Measurements from ENCODE around the gene FXYD7.

- TF ChIP-seq, protein P1, sequence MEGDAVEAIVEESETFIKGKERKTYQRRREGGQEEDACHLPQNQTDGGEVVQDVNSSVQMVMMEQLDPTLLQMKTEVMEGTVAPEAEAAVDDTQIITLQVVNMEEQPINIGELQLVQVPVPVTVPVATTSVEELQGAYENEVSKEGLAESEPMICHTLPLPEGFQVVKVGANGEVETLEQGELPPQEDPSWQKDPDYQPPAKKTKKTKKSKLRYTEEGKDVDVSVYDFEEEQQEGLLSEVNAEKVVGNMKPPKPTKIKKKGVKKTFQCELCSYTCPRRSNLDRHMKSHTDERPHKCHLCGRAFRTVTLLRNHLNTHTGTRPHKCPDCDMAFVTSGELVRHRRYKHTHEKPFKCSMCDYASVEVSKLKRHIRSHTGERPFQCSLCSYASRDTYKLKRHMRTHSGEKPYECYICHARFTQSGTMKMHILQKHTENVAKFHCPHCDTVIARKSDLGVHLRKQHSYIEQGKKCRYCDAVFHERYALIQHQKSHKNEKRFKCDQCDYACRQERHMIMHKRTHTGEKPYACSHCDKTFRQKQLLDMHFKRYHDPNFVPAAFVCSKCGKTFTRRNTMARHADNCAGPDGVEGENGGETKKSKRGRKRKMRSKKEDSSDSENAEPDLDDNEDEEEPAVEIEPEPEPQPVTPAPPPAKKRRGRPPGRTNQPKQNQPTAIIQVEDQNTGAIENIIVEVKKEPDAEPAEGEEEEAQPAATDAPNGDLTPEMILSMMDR (IDR thresholded peaks at IDR 0.05), result no peak
- TF ChIP-seq POLR2A (IDR thresholded peaks at IDR 0.05) (no peak), POLR2AphosphoS5 (IDR thresholded peaks at IDR 0.05; ENCODE audit: insufficient read depth in 1 of 2, low read depth in 1 of 2) (no peak)
These were observed 6.8 kb upstream of the FXYD7 start for GRCh38 chr19:35136231-35136630.
